Frontal cortex (tissue), 4 donors: Measurements from ENCODE around the gene TPST1. TPM values are rescaled to one million over a fixed set of nuclear protein-coding genes. Genes with fewer than 3 reads are reported as not detected.
"Not testable (repeated sequence)": the region's sequence is repeated elsewhere in the genome, so short reads cannot be mapped to it uniquely, and the experiment has no call there.

Source experiments
- DNase-seq, 2 donors: peaks; one replicate each; pipeline ENCODE4 v3.0.0; 2012; ENCODE audit warnings: low spot score in 2 of 2
- FAIRE-seq: peaks from 2 replicates; lab custom pipeline; 2012; peaks lifted over from hg19 to GRCh38; lab: Jason Lieb, UNC
- total RNA-seq: library from RNA; depleted of rRNA; stranded (reverse); fragments of >200 nt; gene quantifications from one replicate; pipeline ENCODE4 v1.2.3, GENCODE V29; 2014
- donor health status: control.
- donor health status: control.
- donor health status: control.

The TPST1 gene
- total RNA-seq, 1 donor from 2014 or later = 104 TPM

DNA sequence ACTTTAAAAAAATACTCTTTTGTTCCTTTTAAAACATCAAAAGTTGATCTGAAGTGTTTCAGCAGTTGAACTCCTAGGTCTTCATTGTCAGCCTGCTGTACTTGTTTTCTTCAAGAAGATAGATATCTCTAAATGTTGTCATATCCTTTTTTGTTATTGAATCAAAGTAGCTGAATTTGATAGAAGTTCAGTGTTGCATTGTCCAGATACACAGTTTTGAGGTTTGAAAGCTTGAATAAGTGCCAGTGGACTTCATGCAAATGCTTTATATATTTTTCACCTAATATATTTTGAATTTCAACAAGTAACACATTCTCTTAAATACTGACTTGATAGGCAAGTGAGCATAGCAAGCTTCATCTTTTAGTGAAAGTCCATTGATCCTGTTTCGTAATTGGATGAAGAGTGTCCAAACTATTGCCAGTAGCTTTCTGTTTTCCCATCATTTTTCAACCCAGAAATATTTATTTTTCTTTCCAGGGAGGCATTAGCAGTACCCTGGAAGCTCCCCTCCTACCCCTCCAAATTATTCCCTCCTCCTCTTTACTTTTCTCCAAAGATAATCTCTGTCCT lies 114.4 kb downstream of the TPST1 start:
- DNase-seq = no peak
- no peak for FAIRE-seq

DNA sequence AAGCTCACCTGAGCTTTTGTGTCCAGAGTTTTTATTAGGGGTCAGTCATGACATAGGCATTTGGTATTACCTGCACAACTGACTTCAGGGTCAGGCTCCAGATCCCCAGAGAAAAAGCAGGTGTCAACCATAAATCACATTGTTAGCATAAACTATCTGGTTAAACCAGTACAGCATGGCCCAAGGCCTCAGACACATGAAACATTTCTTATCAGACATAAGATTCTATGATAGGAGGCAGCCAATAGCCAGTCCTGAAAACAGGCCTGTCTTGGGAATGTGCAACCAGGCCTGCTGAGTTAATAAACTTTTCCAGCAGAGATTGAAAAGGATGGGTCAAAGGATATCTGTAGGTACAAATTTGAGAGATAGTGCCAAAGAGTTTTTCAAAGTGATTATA lies 116.1 kb downstream of the TPST1 start:
- DNase-seq (no peak), FAIRE-seq (no peak)

DNA sequence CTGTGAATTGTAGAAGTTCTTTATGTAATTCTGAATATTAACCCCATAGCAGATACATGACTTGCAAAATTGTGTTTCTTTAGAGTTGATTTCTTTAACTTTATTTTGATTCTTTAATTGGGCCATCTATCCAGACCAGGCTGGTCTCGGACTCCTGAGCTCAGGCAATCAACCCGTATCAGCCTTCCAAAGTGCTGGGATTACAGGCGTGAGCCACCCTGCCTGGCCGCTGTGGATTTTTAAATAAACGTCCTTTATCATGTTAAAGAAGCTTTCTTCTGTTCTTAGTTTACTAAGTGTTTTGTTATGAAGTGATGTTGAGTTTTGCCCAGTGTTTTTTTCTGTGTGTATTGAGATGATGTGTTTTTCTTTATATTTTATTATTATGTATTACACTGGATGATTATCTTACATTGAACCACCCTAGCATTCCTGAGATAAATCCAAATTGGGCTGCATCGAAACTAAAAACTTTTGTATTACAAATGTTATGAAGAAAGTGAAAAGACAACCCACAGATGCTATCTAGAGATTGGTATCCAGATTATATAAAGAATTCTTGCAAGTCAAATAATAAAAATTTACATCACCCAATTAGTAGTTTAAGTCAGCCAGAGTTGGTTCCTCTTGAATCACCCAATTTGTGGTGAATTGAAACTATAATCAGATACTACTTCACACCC lies 118.1 kb downstream of the TPST1 start:
- DNase-seq = no peak
- FAIRE-seq = no peak

DNA sequence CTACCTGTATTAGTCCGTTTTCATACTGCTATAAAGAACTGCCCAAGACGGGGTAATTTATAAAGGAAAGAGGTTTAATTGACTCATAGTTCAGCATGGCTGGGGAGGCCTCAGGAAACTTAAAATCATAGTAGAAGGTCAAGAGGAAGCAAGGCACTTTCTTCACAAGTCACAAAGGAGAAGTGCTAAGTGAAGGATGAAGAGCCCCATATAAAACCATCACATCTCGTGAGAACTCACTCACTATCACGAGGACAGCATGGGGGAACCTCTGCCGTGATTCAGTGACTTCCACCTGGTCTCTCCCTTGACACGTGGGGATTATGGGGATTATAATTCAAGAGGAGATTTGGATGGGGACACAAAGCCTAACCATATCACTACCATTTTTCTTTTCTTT lies 119.9 kb downstream of the TPST1 start:
- not testable (repeated sequence) for DNase-seq, FAIRE-seq

DNA sequence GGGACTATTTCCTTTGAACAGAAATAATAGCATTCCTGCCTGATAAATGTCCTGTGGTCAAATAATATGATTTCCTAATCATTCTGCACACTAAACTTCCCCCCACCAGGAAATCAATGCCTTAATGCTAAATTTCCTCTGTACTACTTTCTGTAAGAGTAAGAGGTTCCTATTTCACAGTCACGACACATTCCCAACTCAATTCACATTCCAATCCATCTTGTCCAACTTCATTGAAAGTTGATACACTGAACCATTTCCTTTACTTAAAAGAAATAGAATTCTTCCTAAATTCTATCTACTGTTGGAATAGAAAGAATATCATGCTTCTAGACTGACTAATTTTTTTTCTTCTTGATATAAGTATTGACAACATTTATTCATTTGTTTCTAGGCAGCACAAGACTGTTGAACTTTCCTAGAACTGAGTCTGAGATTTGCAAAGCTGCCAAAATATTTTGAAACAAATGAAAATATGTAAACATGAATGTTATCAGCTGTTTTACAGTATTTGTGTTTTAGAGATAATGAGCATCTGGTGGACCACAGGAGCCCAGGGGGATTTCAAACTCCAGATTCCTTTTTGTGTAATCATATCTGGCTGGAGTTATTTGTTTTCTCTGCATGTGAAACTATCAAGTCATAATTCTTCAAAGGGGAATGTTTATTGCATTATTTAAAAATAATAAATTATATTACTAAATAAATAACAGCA lies 121.5 kb downstream of the TPST1 start:
- DNase-seq = no peak
- FAIRE-seq = no peak

DNA sequence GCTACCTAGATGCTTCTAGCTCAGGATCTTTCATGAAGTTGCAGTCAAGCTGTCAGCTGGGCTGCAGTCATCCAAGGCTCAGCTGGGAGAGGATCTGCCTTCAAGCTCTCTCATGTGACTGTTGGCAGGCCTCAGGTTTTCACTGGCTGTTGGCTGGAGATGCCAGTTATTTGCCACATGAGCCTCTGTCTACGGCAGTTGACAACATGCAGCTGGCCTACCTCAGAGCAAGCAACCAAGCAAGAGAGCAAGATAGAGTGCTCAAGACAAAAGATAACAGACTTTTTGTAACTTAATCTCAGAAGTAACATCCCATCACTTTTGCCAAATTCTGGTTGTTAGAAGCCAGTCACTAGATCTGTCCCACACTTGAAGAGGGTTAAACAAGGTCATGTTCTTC lies 125.8 kb downstream of the TPST1 start:
- FAIRE-seq (no peak), DNase-seq (no peak)

DNA sequence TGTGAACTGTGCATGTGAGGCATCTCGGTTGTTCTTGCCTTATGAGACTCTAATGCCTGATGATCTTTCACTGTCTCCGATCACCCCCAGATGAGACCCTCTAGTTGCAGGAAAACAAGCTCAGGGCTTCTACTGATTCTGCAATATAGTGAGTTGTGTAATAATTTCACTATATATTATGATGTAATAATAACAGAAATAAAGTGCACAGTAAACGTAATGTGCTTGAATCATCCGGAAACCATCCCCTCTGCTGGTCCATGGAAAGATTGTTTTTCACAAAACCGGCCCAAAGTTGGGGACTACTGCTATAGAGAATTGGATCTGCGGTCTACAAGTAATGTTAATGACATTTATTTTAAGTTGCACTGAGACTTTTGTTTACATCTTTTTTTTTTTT lies 126.7 kb downstream of the TPST1 start:
- DNase-seq (no peak), FAIRE-seq (no peak)

DNA sequence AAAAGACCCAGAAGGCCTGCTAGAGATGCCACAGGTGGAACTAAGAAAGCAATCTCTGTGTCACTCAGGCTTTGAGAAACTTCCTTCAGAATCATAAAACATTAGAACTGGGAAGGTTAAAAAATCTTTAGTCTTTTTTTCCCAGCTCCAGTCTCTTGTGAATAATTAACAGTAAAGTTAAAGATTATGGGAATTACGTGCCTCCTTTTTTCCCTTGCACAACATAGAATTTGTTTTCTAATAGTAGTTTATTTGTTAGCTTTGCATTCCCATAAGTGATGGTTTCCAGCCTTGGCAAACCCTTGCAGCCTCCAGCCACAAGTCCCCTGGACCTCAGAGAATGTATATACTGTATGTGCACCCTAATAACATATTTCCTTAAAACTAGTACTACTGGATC lies 128.3 kb downstream of the TPST1 start:
- no peak for DNase-seq
- no peak for FAIRE-seq

DNA sequence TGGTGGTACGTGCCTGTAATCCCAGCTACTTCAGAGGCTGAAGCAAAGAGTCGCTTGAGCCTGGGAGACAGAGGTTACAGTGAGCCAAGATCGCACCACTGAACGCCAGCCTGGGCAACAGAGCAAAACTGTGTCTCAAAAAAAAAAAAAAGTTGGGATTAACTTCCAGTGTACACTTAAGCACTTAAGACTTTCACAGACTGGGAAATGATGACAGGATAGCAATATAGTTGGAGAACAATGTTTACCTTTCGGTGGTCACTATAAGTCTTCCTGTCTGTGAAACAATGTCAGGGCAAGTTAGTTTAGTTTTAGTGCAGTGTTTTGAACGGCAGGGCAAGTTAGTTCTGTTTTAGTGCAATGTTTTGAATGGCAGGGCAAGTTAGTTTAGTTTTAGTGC lies 130.2 kb downstream of the TPST1 start:
- DNase-seq (no peak), FAIRE-seq (no peak)

DNA sequence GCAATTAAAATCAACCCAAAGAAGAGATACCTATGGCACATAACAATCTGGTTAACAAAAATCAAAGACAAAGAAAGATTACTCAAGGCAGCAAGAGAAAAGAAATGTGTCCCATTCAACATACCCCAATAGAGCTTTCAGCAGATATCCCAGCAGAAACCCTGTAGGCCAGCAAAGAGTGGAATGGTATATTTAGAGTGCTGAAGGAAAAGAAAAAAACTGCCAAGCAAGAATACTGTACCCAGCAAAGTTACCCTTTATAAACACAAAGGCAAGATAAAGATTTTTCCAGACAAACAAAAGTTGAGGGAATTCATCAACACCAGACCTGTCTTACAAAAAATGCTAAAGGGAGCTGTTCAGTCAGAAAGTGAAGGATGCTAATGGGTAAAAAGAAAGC lies 131.6 kb downstream of the TPST1 start:
- FAIRE-seq = no peak

DNA sequence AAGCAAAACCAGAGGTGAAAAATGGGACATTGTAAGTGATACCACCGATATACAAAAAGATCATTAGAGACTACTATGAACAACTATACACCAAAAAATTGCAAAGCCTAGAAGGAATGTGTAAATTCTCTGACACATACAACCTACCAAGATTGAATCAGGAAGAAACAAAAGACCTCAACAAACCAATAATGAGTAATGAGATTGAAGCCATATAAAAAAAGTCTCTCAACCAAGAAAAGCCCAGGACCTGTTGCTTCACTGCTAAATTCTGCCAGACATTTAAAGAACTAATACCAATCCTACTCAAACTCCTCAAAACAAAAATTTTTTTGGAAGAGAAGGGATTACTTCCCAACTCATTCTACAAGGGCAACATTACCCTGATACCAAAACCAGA lies 134.0 kb downstream of the TPST1 start:
- DNase-seq (no peak), FAIRE-seq (no peak)

More for the DNA sequence above, 131.6 kb downstream of the TPST1 start:
- no peak for DNase-seq

DNA sequence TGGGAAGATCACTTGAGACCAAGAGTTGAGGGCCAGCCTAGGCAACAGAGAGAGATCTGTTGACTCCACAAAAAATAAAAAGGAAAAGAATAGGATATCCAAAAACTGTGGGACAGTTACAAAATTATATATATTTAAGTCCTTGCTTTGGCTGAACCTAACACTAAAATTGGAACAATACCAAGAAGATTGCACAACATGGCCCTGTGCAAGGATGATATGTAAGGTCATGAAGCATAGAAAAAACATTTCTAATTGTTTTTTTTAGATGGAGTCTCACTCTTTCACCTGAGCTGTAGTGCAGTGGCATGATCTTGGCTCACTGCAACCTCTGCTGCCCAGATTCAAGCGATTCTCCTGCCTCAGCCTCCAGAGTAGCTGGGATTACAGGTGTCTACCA lies 139.0 kb downstream of the TPST1 start:
- DNase-seq = no peak

DNA sequence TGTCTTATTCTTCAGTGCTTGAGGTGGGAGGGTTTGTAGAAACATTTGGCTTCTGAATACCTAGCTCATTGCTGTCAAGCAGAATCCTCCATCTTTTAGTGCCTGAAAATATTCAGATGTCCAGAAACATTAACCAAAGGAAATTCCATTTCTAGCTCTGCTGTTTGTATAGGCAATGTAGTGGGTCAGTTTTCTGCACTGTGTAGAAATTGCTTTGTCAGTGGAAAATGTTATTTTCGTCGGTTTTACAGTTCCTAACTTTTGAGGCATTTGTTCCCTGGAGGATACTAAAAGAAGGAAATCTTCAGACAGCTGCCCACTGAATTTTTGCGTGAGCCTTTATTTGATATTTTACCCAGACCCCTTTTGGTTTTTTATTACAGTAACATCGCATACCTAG lies 143.4 kb downstream of the TPST1 start:
- FAIRE-seq (no peak), DNase-seq (no peak)

More for the DNA sequence above, 139.0 kb downstream of the TPST1 start:
- FAIRE-seq = no peak

DNA sequence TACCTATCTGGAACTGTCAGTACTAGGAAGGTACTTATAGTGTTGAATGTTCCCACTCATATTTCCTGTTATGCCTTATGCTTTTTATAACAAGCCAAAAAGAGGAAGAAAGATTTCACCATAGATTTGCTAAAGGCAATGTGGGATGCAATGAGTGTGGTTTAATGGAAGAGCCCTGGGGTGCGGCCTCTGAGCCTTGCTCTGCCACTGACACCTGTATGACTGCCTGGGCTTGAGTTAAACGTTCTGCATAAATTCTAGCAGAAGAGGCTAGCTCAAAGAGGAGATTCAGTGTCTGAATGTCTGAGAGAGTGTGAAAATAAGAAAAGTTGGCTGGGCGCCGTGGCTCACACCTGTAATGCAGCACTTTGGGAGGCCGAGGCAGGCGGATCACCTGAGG lies 143.8 kb downstream of the TPST1 start:
- FAIRE-seq (no peak), DNase-seq (no peak)

DNA sequence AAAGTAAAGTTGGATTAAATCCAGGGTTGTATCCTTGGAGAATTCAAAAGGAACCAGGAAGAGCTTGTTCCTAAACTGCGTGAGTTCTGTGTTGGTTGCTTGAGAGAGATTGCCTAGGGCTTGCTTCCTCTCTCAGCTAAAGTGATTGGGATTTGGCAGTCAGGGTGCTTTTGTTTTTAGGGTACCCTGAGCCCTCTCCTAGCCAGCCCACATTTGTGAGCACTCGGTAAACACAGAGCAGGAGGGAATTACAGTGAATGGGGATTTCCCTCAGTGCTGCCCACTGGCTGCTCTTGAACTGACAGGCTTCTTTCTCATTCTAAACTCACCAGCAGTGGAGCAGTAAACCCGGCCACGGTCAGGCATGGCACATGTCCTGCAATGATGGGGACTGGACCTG lies 146.9 kb downstream of the TPST1 start:
- FAIRE-seq (no peak), DNase-seq (no peak)

DNA sequence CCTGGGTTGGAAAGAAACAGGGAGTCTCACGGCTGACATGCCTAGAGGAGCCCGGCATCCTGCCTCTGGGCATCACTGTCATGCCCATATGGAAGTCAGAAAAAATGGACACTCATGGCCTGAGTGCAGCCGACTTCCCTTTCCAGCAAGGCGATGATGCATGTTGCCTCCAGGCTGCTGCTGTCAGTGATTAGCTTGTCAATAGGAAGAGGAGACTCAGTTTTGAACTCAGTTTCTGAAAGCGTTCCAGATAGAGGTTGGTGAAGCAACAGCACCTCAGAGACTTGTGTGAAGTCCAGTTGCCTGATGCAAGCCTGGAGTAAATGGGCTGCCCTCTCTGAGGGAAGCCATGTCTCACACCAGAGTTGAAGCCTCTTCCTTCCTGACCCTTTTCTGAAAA lies 148.4 kb downstream of the TPST1 start:
- no peak for FAIRE-seq

DNA sequence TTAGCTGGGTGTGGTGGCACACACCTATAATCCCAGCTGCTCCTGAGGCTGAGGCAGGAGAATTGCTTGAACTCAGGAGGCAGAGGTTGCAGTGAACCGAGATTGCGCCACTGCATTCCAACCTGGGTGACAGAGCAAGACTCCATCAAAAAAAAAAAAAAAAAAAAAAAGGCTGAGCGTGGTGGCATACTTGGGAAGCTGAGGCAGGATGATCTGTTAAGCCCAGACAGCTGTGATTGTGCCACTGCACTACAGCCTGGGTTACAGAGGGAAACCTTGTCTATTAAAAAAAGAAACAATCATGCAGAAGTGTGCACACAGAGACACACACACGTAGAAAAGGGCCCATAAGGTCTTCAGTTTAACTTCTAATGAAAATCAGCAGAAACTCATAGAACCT lies 150.6 kb downstream of the TPST1 start:
- no peak for FAIRE-seq
- DNase-seq = no peak

More for the DNA sequence above, 148.4 kb downstream of the TPST1 start:
- DNase-seq = no peak

DNA sequence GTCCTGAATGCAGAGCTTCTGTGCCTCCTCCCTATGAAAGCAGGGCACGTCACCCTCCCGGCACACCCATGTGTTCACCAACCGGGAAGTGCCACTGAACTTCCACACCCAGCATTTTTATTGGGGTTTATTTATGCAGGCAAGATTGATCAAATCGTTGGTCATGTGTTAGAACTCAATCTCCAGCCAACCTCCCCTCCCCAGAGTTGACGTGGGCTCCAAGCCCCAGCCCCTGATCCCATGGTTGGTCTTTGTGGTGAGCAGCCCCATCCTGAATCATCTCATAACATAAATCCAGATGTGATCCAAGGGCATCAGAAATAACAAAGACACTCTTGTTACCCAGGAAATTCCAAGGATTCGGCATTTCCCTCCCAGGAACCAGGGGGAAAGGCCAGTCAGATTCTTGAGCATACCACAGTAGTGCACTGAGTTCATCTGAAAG lies 151.2 kb downstream of the TPST1 start:
- DNase-seq (no peak), FAIRE-seq (no peak)

DNA sequence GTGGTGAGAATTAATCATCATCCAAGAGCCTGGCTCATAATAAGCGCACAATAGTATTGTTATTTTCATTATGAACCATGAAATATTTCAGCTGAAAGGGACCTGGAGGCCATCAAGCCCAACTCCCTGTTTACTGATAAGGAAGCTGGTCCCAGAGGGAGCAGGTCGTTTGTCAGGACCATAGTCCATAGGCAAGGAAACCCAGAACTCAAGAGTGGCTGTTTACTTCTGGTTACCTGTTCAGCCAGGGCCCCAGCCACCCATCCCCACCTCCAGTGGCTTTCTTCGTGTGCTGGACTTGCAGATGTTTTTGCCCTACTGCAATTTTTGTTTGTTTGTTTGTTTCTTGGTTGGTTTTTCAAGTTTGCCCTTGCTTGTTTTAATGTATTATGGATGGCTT lies 152.0 kb downstream of the TPST1 start:
- no peak for DNase-seq
- no peak for FAIRE-seq

DNA sequence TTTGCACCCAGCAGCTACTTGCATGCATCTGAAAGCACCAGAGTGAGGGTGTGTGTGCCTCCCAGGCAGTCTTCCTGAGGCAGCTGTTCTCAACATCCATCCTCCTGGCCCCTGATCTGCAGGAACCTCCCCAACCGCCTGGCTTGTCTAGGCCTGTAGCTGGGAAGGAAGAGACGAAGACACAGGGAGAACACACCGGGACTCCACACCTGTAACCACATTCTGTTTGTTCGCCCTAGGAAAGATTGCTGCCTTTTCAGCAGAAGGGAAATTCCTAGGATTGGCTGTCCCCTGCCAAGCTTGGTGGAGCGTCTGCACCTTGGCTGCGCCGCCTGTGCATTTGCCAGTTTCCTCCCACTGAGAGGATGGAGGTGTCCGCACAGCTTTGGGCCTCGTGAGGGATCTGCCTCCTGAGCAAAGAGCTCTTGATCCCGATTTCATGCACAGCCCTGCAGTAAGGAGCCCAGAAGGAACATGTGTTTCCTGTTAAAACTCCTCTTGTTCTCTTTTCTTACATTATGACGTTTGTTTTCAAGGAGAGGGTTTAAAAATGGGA lies 154.6 kb downstream of the TPST1 start:
- DNase-seq (no peak), FAIRE-seq (no peak)

DNA sequence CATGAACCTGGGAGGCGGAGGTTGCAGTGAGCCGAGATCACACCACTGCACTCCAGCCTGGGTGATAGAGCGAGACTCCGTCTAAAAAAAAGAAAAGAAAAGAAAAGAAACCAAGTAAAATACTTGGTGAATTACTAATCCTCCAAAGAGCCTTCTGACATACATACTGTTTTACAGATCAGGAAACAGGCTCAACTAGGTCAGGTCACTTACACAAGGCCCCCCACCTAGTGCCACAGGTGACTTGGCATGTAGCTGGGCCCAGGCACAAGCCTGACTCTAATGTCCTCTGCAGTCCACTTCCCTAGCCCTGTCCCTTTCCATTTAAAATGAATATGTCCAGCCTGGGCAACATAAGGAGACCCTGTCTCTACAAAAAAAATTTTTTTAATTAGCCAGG lies 157.0 kb downstream of the TPST1 start:
- no peak for DNase-seq
- no peak for FAIRE-seq
